C4-2B (cell line): Measurements from ENCODE around the gene MSX1.
"Not testable (repeated sequence)": the region's sequence is repeated elsewhere in the genome, so short reads cannot be mapped to it uniquely, and the experiment has no call there.

ENCODE experiments used
- CTCF ChIP-seq: fragments of 450-650 bp; conservative IDR thresholded peaks from 2 replicates; pipeline ENCODE4 v1.5.1; 2017; ENCODE audit warnings: mild to moderate bottlenecking
- ZFX ChIP-seq: fragments of 450-650 bp; IDR thresholded peaks from 2 replicates; pipeline ENCODE4 v1.6.1; 2017

GRCh38 chr4:4822286-4822685 lies 37.2 kb upstream of the MSX1 start:
- not testable (repeated sequence) for TF ChIP-seq CTCF, ZFX
